ENCODE measurements around the gene FAM120A.

FAM120A gene

GRCh38 chr9:93546356-93546755 is 94.9 kb downstream of the FAM120A start:
- TF ChIP-seq CTCF (IDR thresholded peaks at IDR 0.05; ENCODE audit: borderline replicate concordance, insufficient read depth, low read depth, low read length): no peak
- H3K4me3 ChIP-seq (ENCODE audit: low read depth, low read length): no peak overlapping the region

GRCh38 chr9:93549611-93550010 is 98.1 kb downstream of the FAM120A start:
- TF ChIP-seq CTCF (IDR thresholded peaks at IDR 0.05; ENCODE audit: borderline replicate concordance, insufficient read depth, low read depth, low read length): no peak
- no peak overlapping the region for H3K4me3 ChIP-seq (ENCODE audit: low read depth, low read length)

GRCh38 chr9:93552923-93553322 is 101.4 kb downstream of the FAM120A start:
- no peak overlapping the region for H3K4me3 ChIP-seq (ENCODE audit: low read depth, low read length)
- no peak for TF ChIP-seq CTCF (IDR thresholded peaks at IDR 0.05; ENCODE audit: borderline replicate concordance, insufficient read depth, low read depth, low read length)

- TF ChIP-seq CTCF (IDR thresholded peaks at IDR 0.05; ENCODE audit: borderline replicate concordance, insufficient read depth, low read depth, low read length): no peak
- no peak overlapping the region for H3K4me3 ChIP-seq (ENCODE audit: low read depth, low read length)
Observed at GRCh38 chr9:93555370-93555769, 103.9 kb downstream of the FAM120A start.

GRCh38 chr9:93557366-93558137 is 106.1 kb downstream of the FAM120A start:
- TF ChIP-seq CTCF (IDR thresholded peaks at IDR 0.05; ENCODE audit: borderline replicate concordance, insufficient read depth, low read depth, low read length): no peak
- H3K4me3 ChIP-seq (ENCODE audit: low read depth, low read length): no peak overlapping the region

GRCh38 chr9:93558503-93558902 is 107.0 kb downstream of the FAM120A start:
- TF ChIP-seq CTCF (IDR thresholded peaks at IDR 0.05; ENCODE audit: borderline replicate concordance, insufficient read depth, low read depth, low read length): no peak
- no peak overlapping the region for H3K4me3 ChIP-seq (ENCODE audit: low read depth, low read length)

GRCh38 chr9:93560991-93561390 is 109.5 kb downstream of the FAM120A start:
- TF ChIP-seq CTCF (IDR thresholded peaks at IDR 0.05; ENCODE audit: borderline replicate concordance, insufficient read depth, low read depth, low read length): no peak
- no peak overlapping the region for H3K4me3 ChIP-seq (ENCODE audit: low read depth, low read length)
